CD4-positive, alpha-beta T cell treated with Interleukin-17A for 1 hour (primary cell): Measurements from ENCODE around the gene ZSWIM1.

ENCODE experiments used
- DNase-seq: peaks from one replicate; pipeline ENCODE4 v3.0.0-alpha.2; 2020

Gene ZSWIM1

DNA sequence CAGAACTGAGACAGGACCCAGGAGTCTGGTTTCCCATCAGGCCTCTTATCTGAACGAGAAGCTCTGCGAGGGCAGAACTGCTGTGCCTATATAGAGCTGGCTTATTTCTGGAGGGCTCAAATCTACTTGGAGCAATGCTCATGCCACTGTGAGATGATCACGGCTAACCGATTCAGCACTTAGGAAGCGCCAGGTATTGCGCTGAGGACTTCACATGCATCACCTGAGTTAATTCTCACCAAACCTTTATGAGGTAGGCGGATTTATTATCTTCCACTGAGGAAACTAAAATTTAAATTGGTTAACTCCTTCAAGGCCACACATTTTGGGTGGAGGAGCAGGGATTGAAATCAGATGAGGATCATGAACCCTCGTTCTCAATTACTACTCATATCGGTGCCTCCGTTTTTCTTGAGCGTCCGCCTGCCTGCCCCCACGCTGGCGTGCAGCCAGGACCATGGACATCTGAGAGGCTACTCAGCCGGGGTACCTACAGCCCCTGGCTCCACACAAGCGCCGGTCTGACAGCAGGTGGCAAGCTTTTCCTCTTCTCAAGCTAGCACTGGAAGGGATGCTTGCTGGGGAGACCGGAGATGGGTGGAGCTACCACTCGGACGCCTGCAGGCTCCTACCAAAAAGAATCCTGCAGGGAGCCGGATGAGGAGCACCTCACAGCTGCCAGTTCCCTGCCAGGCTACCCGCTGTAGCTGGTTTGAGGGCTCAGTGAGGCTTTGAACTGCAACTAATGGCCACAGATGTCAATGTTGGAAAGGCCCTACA lies 52.4 kb downstream of the ZSWIM1 start:
- DNase-seq, result peak; percentile 73

DNA sequence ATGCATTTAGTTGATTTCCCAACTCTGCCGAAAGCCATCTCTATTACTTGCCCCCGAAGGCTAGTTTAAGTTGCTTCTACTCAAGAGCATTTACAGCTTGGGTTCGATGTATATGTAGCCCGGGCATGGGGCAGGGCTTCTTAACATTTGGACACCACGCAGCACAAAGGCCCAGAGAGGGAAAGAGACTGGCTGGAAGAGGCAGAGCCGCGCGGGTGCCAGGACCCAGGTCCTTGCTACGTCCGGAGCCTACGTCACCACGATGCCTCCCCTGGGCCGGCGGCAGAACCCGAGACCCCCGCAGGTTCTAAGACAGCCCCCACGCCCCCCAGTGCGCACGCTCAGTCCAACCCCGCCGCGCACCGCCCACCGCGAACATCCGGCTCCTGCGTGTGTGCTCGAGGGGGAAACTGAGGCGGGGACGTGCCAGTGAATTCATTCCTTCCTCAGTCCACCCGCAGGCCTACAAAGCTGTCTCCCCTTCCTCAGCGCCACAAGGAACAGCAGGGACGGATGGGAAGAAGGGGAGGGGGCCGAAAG lies 53.1 kb downstream of the ZSWIM1 start:
- no peak for DNase-seq
